ENCODE data around the gene DLST.

- TF ChIP-seq, protein P1, sequence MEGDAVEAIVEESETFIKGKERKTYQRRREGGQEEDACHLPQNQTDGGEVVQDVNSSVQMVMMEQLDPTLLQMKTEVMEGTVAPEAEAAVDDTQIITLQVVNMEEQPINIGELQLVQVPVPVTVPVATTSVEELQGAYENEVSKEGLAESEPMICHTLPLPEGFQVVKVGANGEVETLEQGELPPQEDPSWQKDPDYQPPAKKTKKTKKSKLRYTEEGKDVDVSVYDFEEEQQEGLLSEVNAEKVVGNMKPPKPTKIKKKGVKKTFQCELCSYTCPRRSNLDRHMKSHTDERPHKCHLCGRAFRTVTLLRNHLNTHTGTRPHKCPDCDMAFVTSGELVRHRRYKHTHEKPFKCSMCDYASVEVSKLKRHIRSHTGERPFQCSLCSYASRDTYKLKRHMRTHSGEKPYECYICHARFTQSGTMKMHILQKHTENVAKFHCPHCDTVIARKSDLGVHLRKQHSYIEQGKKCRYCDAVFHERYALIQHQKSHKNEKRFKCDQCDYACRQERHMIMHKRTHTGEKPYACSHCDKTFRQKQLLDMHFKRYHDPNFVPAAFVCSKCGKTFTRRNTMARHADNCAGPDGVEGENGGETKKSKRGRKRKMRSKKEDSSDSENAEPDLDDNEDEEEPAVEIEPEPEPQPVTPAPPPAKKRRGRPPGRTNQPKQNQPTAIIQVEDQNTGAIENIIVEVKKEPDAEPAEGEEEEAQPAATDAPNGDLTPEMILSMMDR (IDR thresholded peaks at IDR 0.05), result no peak
- TF ChIP-seq POLR2AphosphoS5 (IDR thresholded peaks at IDR 0.05; ENCODE audit: low read depth, low read length) (no peak), TCF7L2 (IDR thresholded peaks at IDR 0.05; ENCODE audit: low read depth, low read length) (no peak)
- TF ChIP-seq, protein P2, sequence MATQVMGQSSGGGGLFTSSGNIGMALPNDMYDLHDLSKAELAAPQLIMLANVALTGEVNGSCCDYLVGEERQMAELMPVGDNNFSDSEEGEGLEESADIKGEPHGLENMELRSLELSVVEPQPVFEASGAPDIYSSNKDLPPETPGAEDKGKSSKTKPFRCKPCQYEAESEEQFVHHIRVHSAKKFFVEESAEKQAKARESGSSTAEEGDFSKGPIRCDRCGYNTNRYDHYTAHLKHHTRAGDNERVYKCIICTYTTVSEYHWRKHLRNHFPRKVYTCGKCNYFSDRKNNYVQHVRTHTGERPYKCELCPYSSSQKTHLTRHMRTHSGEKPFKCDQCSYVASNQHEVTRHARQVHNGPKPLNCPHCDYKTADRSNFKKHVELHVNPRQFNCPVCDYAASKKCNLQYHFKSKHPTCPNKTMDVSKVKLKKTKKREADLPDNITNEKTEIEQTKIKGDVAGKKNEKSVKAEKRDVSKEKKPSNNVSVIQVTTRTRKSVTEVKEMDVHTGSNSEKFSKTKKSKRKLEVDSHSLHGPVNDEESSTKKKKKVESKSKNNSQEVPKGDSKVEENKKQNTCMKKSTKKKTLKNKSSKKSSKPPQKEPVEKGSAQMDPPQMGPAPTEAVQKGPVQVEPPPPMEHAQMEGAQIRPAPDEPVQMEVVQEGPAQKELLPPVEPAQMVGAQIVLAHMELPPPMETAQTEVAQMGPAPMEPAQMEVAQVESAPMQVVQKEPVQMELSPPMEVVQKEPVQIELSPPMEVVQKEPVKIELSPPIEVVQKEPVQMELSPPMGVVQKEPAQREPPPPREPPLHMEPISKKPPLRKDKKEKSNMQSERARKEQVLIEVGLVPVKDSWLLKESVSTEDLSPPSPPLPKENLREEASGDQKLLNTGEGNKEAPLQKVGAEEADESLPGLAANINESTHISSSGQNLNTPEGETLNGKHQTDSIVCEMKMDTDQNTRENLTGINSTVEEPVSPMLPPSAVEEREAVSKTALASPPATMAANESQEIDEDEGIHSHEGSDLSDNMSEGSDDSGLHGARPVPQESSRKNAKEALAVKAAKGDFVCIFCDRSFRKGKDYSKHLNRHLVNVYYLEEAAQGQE (IDR thresholded peaks at IDR 0.05; ENCODE audit: insufficient read depth in 1 of 2, low read depth in 2 of 2, low read length in 1 of 2), result no peak
Measured at GRCh38 chr14:74908861-74909341, 27.2 kb downstream of the DLST start.
